HG03432 (cell line): ENCODE results near the gene ANK3.

ENCODE experiments used
- ATAC-seq: cut with Tn5 transposase; IDR thresholded peaks from one replicate; pipeline ENCODE4 v1.9.1; 2021; ENCODE audit warnings: mild to moderate bottlenecking, moderate library complexity; ENCODE audit not compliant: unreplicated experiment

ANK3 gene

GRCh38 chr10:60188548-60188947, 201.1 kb downstream of the ANK3 start:
- ATAC-seq: no peak

- no peak for ATAC-seq
Observed at GRCh38 chr10:60187691-60188090, 202.0 kb downstream of the ANK3 start.

- ATAC-seq: no peak
Observed at GRCh38 chr10:60186315-60187071, 203.2 kb downstream of the ANK3 start.

- no peak for ATAC-seq
Observed at GRCh38 chr10:60185421-60185820, 204.3 kb downstream of the ANK3 start.

- no peak for ATAC-seq
Observed at GRCh38 chr10:60182691-60183090, 207.0 kb downstream of the ANK3 start.

GRCh38 chr10:60176925-60177324, 212.8 kb downstream of the ANK3 start:
- no peak for ATAC-seq

- no peak for ATAC-seq
Observed at GRCh38 chr10:60175441-60175971, 214.2 kb downstream of the ANK3 start.

- no peak for ATAC-seq
Observed at GRCh38 chr10:60172363-60172990, 217.2 kb downstream of the ANK3 start.

- ATAC-seq: no peak
Observed at GRCh38 chr10:60171436-60172013, 218.2 kb downstream of the ANK3 start.

GRCh38 chr10:60170250-60170649, 219.4 kb downstream of the ANK3 start:
- no peak for ATAC-seq

- no peak for ATAC-seq
Observed at GRCh38 chr10:60169111-60169510, 220.6 kb downstream of the ANK3 start.

- ATAC-seq: no peak
Observed at GRCh38 chr10:60167050-60167449, 222.6 kb downstream of the ANK3 start.

- no peak for ATAC-seq
Observed at GRCh38 chr10:60163786-60164185, 225.9 kb downstream of the ANK3 start.

- no peak for ATAC-seq
Observed at GRCh38 chr10:60162631-60163030, 227.0 kb downstream of the ANK3 start.

- ATAC-seq: no peak
Observed at GRCh38 chr10:60155943-60156683, 233.6 kb downstream of the ANK3 start.

- no peak for ATAC-seq
Observed at GRCh38 chr10:60155099-60155877, 234.4 kb downstream of the ANK3 start.

GRCh38 chr10:60149003-60149402, 240.7 kb downstream of the ANK3 start:
- ATAC-seq: no peak

- no peak for ATAC-seq
Observed at GRCh38 chr10:60148266-60148840, 241.3 kb downstream of the ANK3 start.

- ATAC-seq: no peak
Observed at GRCh38 chr10:60147576-60148265, 242.0 kb downstream of the ANK3 start.

- no peak for ATAC-seq
Observed at GRCh38 chr10:60147025-60147424, 242.7 kb downstream of the ANK3 start.
